B cell (primary cell): ENCODE data around the gene NAT10. TPM values are rescaled to one million over a fixed set of nuclear protein-coding genes. Genes with fewer than 3 reads are reported as not detected.

Experiments
- ATAC-seq: fragments of 200-7000 bp; cut with Tn5 transposase; one replicate; pipeline ENCODE4 v1.10.0; 2021; ENCODE audit warnings: low read depth, mild to moderate bottlenecking, moderate number of reproducible peaks, moderate library complexity
- CTCF ChIA-PET: fragments of 350-600 bp; sonication (Branson Sonifier 250); formaldehyde crosslinking; loops from one replicate; lab custom pipeline; 2021; ENCODE audit warnings: antibody characterized with exemption, inconsistent platforms; lab: Charles Lee
- POLR2A ChIA-PET: fragments of 350-600 bp; sonication (Branson Sonifier 250); formaldehyde crosslinking; loops from one replicate; lab custom pipeline; 2021; ENCODE audit warnings: antibody characterized with exemption; lab: Charles Lee
- DNase-seq: peaks from one replicate; pipeline ENCODE4 v3.0.0; 2013
- H2AFZ ChIP-seq: 2 replicates; pipeline ENCODE4 v1.6.1; 2012; ENCODE audit warnings: mild to moderate bottlenecking, low read depth, low read length; ENCODE audit not compliant: insufficient read depth, poor library complexity, severe bottlenecking
- H3K27ac ChIP-seq, 2 donors: 1 replicate in 1 of 2; 2 replicates in 1 of 2; pipeline ENCODE4 v1.5.1; 2012 to 2013; ENCODE audit warnings: low read length in 2 of 2, mild to moderate bottlenecking in 2 of 2, moderate library complexity in 1 of 2
- H3K27me3 ChIP-seq, 4 experiments: fragments of 200-600 bp in 1 of 4; sonication (generic) in 1 of 4; replicated peaks in 1 of 4; 1 replicate in 2 of 4; 2 replicates in 2 of 4; pipeline versions ENCODE4 v1.6.1 to v1.7.0; 2013 to 2016; ENCODE audit warnings: low read length in 3 of 4, mild to moderate bottlenecking in 2 of 4, mixed read lengths in 1 of 4, moderate library complexity in 1 of 4; ENCODE audit not compliant: insufficient read depth in 4 of 4, control insufficient read depth in 3 of 4; ENCODE audit errors: control extremely low read depth in 1 of 4
- H3K36me3 ChIP-seq, 2 experiments: replicated peaks in 1 of 2; 1 replicate in 1 of 2; 2 replicates in 1 of 2; pipeline versions ENCODE4 v1.6.1 to v1.7.1; 2013; ENCODE audit warnings: low read length in 1 of 2; ENCODE audit not compliant: insufficient read depth in 2 of 2, control insufficient read depth in 1 of 2; ENCODE audit errors: control extremely low read depth in 1 of 2, extremely low read depth in 1 of 2
- H3K4me1 ChIP-seq, 2 donors: fragments of 200-600 bp in 1 of 2; sonication (generic) in 1 of 2; 1 replicate in 1 of 2; 2 replicates in 1 of 2; pipeline versions ENCODE4 v1.5.1 to v1.6.1; 2013 to 2017; ENCODE audit warnings: low read length in 2 of 2; ENCODE audit not compliant: control insufficient read depth in 2 of 2, insufficient read depth in 2 of 2
- H3K4me2 ChIP-seq: replicated peaks from 2 replicates; pipeline ENCODE3; 2012; ENCODE audit warnings: mild to moderate bottlenecking, low read depth, low read length; ENCODE audit not compliant: poor library complexity, severe bottlenecking
- H3K4me3 ChIP-seq, 5 experiments: fragments of 200-600 bp in 1 of 5; sonication (generic) in 1 of 5; 1 replicate in 3 of 5; 2 replicates in 2 of 5; pipeline versions ENCODE4 v1.5.1 to v1.7.0; 2011 to 2016; ENCODE audit warnings: low read length in 4 of 5, mild to moderate bottlenecking in 4 of 5, low read depth in 2 of 5, control low read depth in 1 of 5, moderate library complexity in 1 of 5; ENCODE audit not compliant: insufficient read depth in 1 of 5; ENCODE audit errors: control extremely low read depth in 1 of 5, extremely low read depth in 1 of 5
- H3K79me2 ChIP-seq: fragments of 200-600 bp; sonication (generic); one replicate; pipeline ENCODE4 v1.6.0; 2016; ENCODE audit warnings: low read length; ENCODE audit not compliant: control insufficient read depth, insufficient read depth
- H3K9ac ChIP-seq: fragments of 200-600 bp; sonication (generic); 2 replicates; pipeline ENCODE4 v1.6.1; 2017; ENCODE audit warnings: mild to moderate bottlenecking, low read length, moderate library complexity
- H3K9me3 ChIP-seq, 3 donors: one replicate each; pipeline versions ENCODE4 v1.6.1 to v1.7.1; 2013; ENCODE audit warnings: low read length in 2 of 3; ENCODE audit not compliant: control insufficient read depth in 2 of 3, insufficient read depth in 1 of 3; ENCODE audit errors: control extremely low read depth in 1 of 3
- H4K20me1 ChIP-seq: 2 replicates; pipeline ENCODE4 v1.6.0; 2012; ENCODE audit warnings: mild to moderate bottlenecking, low read length; ENCODE audit not compliant: insufficient read depth, control insufficient read depth, poor library complexity, severe bottlenecking
- H3K27ac Mint-ChIP-seq: one replicate; pipeline ENCODE4 v1.8.0; 2021; ENCODE audit warnings: mixed read lengths
- H3K27me3 Mint-ChIP-seq: one replicate; pipeline ENCODE4 v1.8.0; 2021; ENCODE audit warnings: mixed read lengths
- H3K4me1 Mint-ChIP-seq: one replicate; pipeline ENCODE4 v1.8.0; 2021; ENCODE audit warnings: mixed read lengths
- H3K4me3 Mint-ChIP-seq: one replicate; pipeline ENCODE4 v1.8.0; 2021; ENCODE audit warnings: mixed read lengths
- H3K9me3 Mint-ChIP-seq: one replicate; pipeline ENCODE4 v1.8.0; 2022; ENCODE audit warnings: mixed read lengths; ENCODE audit not compliant: insufficient read depth
- EZH2 ChIP-seq: IDR thresholded peaks from 2 replicates; pipeline ENCODE4 v1.6.1; 2012; ENCODE audit warnings: borderline replicate concordance, low read depth, mild to moderate bottlenecking, moderate library complexity, low read length; ENCODE audit not compliant: insufficient read depth, poor library complexity, severe bottlenecking
- WGBS: methylation state at CpG from one replicate; pipeline ENCODE4 v1.1.5; 2013; ENCODE audit warnings: missing lambda C conversion rate; ENCODE audit not compliant: insufficient coverage; 5-methylcytosine and 5-hydroxymethylcytosine counted together
- intact Hi-C: fragments of 100-400 bp; cut with micrococcal nuclease; formaldehyde crosslinking; loops from one replicate; pipeline ENCODE4 v1.10.0; 2022
- polyA plus RNA-seq: library from polyadenylated mRNA; depleted of rRNA; stranded (reverse); fragments of >200 nt; gene quantifications from 2 replicates; pipeline ENCODE4 v1.2.3, GENCODE V29; 2012
- total RNA-seq, 2 donors: library from RNA; stranded (reverse); fragments of 120-200 nt in 1 of 2; gene quantifications; 1 replicate in 1 of 2; 2 replicates in 1 of 2; pipeline versions ENCODE4 v1.2.3 to v1.2.4, GENCODE V29; 2013 to 2022
- TF ChIP-seq, protein P1 (sequence below): fragments of 200-600 bp; IDR thresholded peaks from one replicate; pipeline ENCODE4 v1.8.0; 2022; ENCODE audit warnings: antibody characterized with exemption, mild to moderate bottlenecking

Gene NAT10
- total and polyA plus RNA-seq, 2 donors (not counting 1 experiment from before 2014, with no cell fraction given) = 24.9 to 73.5 TPM

DNA sequence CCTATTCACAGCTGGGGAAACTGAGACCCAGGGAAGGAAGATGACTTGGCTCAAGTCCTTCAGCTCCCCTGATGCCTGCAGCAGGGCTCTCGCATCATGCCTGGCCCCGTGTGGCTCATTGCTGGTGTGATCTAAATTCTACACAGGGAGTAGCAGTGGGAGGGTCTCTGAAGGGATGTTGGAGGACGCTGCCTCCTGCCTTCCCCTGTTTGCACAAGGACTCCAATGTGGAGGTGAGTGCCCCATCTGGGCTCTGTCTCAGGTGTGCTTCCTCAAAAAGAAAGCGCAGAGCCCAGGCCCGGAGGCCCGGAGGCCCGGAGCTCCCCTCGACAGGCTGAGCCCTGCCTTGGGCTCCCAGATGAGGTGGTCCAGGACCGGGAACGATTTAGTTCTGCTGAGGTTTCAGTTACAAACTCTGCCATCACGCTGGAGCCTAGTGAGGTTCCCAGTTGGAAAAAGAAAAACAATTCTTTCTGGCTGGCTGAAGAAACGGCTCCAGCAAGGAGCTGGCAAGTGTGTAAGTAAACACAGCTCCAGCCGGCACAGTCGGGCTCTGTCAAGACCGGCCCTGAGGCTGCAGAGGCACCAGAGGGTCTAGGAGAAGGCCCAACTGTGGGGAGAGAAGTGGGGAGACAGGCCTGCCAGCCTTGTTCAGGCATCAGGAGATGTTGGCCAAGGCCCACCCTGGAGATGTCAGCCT lies 49.8 kb downstream of the NAT10 start:
- Mint-ChIP-seq H3K27me3 (no peaks in the 10 kb centered on the region), H3K27ac (no peak overlapping the region), H3K4me3 (peak overlapping the region; percentile 26), H3K4me1 (peaks cover 30% of the 10 kb centered on the region), H3K9me3 (no peaks in the 10 kb centered on the region)
- POLR2A ChIA-PET = interaction anchor here (0.6 kb wide), 1 partner anchor 19 kb away, joined by 4 read pairs; no protein-coding TSS in a partner anchor
- no peak for TF ChIP-seq EZH2
- TF ChIP-seq, protein P1, sequence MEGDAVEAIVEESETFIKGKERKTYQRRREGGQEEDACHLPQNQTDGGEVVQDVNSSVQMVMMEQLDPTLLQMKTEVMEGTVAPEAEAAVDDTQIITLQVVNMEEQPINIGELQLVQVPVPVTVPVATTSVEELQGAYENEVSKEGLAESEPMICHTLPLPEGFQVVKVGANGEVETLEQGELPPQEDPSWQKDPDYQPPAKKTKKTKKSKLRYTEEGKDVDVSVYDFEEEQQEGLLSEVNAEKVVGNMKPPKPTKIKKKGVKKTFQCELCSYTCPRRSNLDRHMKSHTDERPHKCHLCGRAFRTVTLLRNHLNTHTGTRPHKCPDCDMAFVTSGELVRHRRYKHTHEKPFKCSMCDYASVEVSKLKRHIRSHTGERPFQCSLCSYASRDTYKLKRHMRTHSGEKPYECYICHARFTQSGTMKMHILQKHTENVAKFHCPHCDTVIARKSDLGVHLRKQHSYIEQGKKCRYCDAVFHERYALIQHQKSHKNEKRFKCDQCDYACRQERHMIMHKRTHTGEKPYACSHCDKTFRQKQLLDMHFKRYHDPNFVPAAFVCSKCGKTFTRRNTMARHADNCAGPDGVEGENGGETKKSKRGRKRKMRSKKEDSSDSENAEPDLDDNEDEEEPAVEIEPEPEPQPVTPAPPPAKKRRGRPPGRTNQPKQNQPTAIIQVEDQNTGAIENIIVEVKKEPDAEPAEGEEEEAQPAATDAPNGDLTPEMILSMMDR = no peak
- H3K27ac ChIP-seq = no peak overlapping the region
- intact Hi-C loops = no loop called here
- H3K4me2 ChIP-seq = no peak overlapping the region
- H3K36me3 ChIP-seq = peaks cover 0 to 6% of the 10 kb centered on the region in 2 experiments
- no peaks in the 10 kb centered on the region for H3K9me3 ChIP-seq
- H3K9ac ChIP-seq = no peak overlapping the region
- peaks cover 15 to 21% of the 10 kb centered on the region in 2 donors for H3K4me1 ChIP-seq
- no peak for DNase-seq
- H3K27me3 ChIP-seq = no peaks in the 10 kb centered on the region
- H2AFZ ChIP-seq = no peak overlapping the region
- CTCF ChIA-PET = interaction anchor here (1.0 to 1.4 kb wide), 3 partner anchors 10 to 189 kb away, joined by 3 to 4 read pairs (median 3); no protein-coding TSS in a partner anchor
- ATAC-seq = no peak
- H3K4me3 ChIP-seq = no peak overlapping the region
- H4K20me1 ChIP-seq = no peaks in the 10 kb centered on the region
- no peaks in the 10 kb centered on the region for H3K79me2 ChIP-seq
- WGBS = 96% methylated on average over 15 of the region's 15 CpGs

DNA sequence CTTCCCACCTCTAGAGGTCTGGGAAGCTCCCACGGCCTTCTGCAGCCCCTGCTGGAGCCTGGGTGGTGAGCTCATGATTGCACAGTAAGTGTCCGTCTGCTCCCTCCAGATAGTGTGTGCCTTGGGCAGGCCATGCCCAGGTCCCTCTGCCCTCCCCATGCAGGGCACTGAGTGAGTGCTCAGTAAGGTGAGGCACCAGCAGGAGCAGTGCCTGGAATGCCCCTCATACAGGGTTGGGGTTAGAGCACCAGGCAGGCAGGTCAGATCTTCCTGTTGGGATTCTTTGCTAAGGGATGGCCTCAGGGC lies 50.3 kb downstream of the NAT10 start:
- ChIA-PET CTCF (interaction anchor here (1.3 kb wide), 1 partner anchor 159 kb away, joined by 3 read pairs; no protein-coding TSS in a partner anchor), POLR2A (no interaction called here)
- Mint-ChIP-seq H3K9me3 (no peaks in the 10 kb centered on the region), H3K27ac (no peak overlapping the region), H3K4me1 (peaks cover 30% of the 10 kb centered on the region), H3K4me3 (no peak overlapping the region), H3K27me3 (no peaks in the 10 kb centered on the region)
- no peaks in the 10 kb centered on the region for H4K20me1 ChIP-seq
- DNase-seq (no peak), ATAC-seq (no peak)
- no peaks in the 10 kb centered on the region for H3K9me3 ChIP-seq
- H3K4me3 ChIP-seq = no peak overlapping the region
- WGBS = 94% methylated on average over 2 of the region's 2 CpGs
- H3K27ac ChIP-seq = no peak overlapping the region
- intact Hi-C loops = no loop called here
- no peak for TF ChIP-seq EZH2
- TF ChIP-seq, protein P1 = no peak
- peaks cover 15 to 21% of the 10 kb centered on the region in 2 donors for H3K4me1 ChIP-seq
- H3K36me3 ChIP-seq = peaks cover 0 to 3% of the 10 kb centered on the region in 2 experiments
- H3K79me2 ChIP-seq = no peaks in the 10 kb centered on the region
- no peak overlapping the region for H3K4me2 ChIP-seq
- no peak overlapping the region for H2AFZ ChIP-seq
- no peaks in the 10 kb centered on the region for H3K27me3 ChIP-seq
- H3K9ac ChIP-seq = no peak overlapping the region
